Measurements from ENCODE around the gene ATP2B1. TPM values are rescaled to one million over a fixed set of nuclear protein-coding genes. Genes with fewer than 3 reads are reported as not detected.

Gene ATP2B1
- total RNA-seq, 4 donors from 2014 or later = 10.9 to 32.4 (median 21.0) TPM

DNA sequence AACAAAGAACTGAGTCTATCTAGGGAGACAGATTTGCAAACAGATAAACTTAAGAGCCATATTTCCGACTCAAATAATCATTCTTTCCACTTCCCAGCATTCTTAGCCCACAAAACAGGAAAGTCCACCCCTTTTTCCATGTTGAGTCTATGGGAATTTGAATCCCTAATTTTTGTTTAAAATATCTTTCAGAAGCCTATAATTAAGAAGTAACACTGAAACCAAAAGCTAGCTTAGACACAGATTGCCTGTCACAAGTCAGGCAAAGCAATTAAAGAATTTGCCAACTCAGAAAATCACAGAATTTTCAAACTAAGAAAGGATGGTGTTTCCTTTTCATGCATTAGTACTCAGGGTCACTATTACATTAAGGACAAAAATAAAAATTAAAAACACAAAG, 17.0 kb downstream of the ATP2B1 start:
- WGBS, 2 donors = 84 to 92% methylated on average over 1 of the region's 1 CpG
- no peak for TF ChIP-seq CTCF (IDR thresholded peaks at IDR 0.05)
- TF ChIP-seq POLR2A (IDR thresholded peaks at IDR 0.05) = no peak
- no peak for DNase-seq
- Histone ChIP-seq H3K36me3 (no peaks in the 10 kb centered on the region), H3K27me3 (no peaks in the 10 kb centered on the region), H3K27ac (no peak overlapping the region), H3K4me3 (no peak overlapping the region), H3K9me3 (no peaks in the 10 kb centered on the region), H3K4me1 (peaks cover 4 to 29% (median 10%) of the 10 kb centered on the region in 3 donors)
- intact Hi-C loops (cut with DNase I) = no loop called here

- Histone ChIP-seq H3K9me3 (no peaks in the 10 kb centered on the region), H3K27me3 (no peaks in the 10 kb centered on the region), H3K27ac (no peak overlapping the region), H3K36me3 (no peaks in the 10 kb centered on the region), H3K4me1 (peaks cover 0 to 25% (median 10%) of the 10 kb centered on the region in 3 donors), H3K4me3 (no peak overlapping the region)
- TF ChIP-seq POLR2A (IDR thresholded peaks at IDR 0.05) (no peak), CTCF (IDR thresholded peaks at IDR 0.05) (no peak)
- intact Hi-C loops (cut with DNase I) = no loop called here
- DNase-seq = no peak
- 54 to 57% methylated on average over 1 of the region's 1 CpG for WGBS, 2 donors
Observed at GRCh38 chr12:89690925-89691324, 17.7 kb downstream of the ATP2B1 start.

DNA sequence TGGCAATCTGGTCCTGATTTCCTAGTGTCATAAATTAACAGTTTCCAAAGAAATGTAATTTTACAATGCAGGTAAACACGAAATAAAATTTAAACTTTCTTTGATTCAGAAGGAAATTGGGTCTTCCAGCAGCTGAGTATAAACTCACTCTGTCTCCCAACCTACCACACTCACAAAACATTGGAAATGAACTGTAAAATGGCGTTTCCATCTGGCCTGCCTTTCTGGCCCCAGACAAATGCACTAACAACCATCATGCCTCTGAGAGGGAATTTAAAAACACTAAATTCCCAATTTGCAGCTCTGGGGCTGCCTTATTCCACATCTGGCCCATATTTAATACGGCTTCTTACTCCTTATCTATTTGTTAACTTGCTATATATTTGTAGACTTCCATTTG, 19.3 kb downstream of the ATP2B1 start:
- H3K27ac ChIP-seq = no peak overlapping the region
- 93 to 94% methylated on average over 3 of the region's 3 CpGs for WGBS, 2 donors
- no peaks in the 10 kb centered on the region for H3K27me3 ChIP-seq
- intact Hi-C loops (cut with DNase I) = no loop called here
- H3K36me3 ChIP-seq = no peaks in the 10 kb centered on the region
- DNase-seq = no peak
- H3K9me3 ChIP-seq = no peaks in the 10 kb centered on the region
- no peak overlapping the region for H3K4me3 ChIP-seq
- H3K4me1 ChIP-seq = peaks cover 0 to 15% (median 5%) of the 10 kb centered on the region in 3 donors
- TF ChIP-seq POLR2A (IDR thresholded peaks at IDR 0.05) (no peak), CTCF (IDR thresholded peaks at IDR 0.05) (no peak)

GRCh38 chr12:89686311-89686710, 22.3 kb downstream of the ATP2B1 start:
- intact Hi-C loops (cut with DNase I) = no loop called here
- H3K27ac ChIP-seq = no peak overlapping the region
- no peaks in the 10 kb centered on the region for H3K27me3 ChIP-seq
- no peak overlapping the region for H3K4me3 ChIP-seq
- peaks cover 0 to 4% (median 0%) of the 10 kb centered on the region in 3 donors for H3K9me3 ChIP-seq
- no peaks in the 10 kb centered on the region for H3K4me1 ChIP-seq
- DNase-seq = no peak
- H3K36me3 ChIP-seq = no peaks in the 10 kb centered on the region
- 93 to 95% methylated on average over 2 of the region's 2 CpGs for WGBS, 2 donors
- TF ChIP-seq CTCF (IDR thresholded peaks at IDR 0.05) (no peak), POLR2A (IDR thresholded peaks at IDR 0.05) (no peak)

DNA sequence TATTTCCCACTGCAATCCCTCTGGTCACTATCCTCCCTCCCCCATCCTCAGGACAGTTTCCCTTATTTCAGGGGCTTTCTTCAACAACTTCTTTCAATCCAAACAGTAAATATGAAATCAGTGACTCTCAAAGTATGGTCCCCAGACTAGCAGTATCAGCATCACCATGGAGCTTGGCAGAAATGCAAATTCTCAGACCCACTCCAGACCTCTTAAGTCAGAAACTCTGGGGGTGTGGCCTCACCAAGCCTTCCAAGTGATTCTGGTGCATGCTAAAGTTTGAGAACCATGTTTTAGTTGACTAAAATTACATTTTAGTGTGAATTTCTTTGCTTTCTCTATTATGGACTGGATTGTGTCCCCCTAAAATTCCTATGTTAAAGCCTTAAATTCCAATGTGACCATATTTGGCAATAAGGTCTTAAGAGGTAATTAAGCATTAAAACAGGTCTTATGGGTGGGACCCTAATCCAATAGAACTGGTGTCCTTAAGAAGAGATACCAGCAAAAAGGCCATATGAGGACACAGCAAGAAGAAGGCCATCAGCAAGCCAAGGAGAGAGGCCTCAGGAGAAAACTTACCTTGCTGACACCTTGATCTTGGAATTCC, 23.2 kb downstream of the ATP2B1 start:
- DNase-seq = no peak
- Histone ChIP-seq H3K27ac (no peak overlapping the region), H3K27me3 (no peaks in the 10 kb centered on the region), H3K4me3 (no peak overlapping the region), H3K9me3 (peaks cover 0 to 4% (median 1%) of the 10 kb centered on the region in 3 donors), H3K4me1 (no peaks in the 10 kb centered on the region), H3K36me3 (no peaks in the 10 kb centered on the region)
- TF ChIP-seq CTCF (IDR thresholded peaks at IDR 0.05) (no peak), POLR2A (IDR thresholded peaks at IDR 0.05) (no peak)
- intact Hi-C loops (cut with DNase I) = no loop called here
